ENCODE data around the gene CCM2L.

CCM2L gene

DNA sequence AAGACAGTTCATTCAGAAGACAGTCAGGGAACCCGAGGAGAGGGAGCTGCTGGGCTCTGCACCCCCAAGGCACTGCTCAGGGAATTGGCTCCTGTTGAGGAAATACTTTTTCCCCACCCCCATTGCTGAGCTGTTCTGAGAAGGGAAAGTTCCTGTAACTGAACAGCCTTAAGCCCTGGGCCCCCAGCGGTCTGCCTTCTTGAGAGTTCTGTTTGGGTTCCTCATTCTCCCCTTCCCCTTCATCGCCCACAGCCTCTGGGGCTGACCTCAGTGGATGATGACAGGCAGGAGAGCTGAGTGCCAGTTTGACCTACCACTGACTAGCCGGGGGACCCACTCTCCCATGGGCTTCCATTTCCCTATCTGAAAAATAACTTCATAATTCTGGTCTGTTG lies 52.5 kb downstream of the CCM2L start:
- no peak for DNase-seq

DNA sequence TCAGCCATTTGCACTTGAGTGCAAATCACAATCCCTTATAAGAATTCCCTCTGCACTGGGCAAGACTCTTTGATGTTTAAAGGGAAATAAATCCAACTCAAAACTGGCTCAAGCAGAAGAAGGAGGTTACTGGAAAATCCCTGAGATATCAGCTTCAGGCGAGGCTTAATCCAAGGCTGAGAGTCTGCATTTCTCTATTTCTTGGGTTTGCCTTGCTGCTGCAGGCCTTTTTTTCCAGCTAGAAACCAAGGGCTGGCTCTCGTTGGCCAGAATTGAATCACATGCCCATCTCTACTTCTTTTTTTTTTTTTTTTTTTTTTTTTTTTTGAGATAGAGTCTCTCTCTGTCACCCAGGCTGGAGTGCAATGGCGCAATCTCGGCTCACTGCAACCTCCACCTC lies 53.5 kb downstream of the CCM2L start:
- DNase-seq, result no peak

DNA sequence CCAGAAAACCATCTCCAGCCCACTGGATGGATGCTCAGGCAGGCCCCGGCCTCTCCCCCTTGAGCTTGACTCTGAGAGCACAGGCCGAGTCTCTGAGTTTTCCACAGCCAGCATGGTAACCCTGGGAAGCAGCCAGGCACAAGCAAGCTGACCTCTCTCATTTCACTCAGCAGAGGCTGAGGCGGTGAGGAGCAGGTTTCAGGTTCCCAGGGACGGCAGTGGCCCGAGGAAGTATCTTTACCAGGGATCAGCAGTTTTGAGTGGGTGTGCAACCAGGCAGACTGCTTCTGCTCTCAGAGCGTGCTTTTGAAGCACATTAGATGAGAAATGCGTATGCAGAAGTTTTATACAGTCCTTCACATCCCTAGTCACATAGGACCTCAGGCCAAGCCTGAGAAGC lies 54.4 kb downstream of the CCM2L start:
- no peak for DNase-seq

- peak; percentile 94 for DNase-seq
These were observed 57.1 kb downstream of the CCM2L start for GRCh38 chr20:32067234-32067821.

DNA sequence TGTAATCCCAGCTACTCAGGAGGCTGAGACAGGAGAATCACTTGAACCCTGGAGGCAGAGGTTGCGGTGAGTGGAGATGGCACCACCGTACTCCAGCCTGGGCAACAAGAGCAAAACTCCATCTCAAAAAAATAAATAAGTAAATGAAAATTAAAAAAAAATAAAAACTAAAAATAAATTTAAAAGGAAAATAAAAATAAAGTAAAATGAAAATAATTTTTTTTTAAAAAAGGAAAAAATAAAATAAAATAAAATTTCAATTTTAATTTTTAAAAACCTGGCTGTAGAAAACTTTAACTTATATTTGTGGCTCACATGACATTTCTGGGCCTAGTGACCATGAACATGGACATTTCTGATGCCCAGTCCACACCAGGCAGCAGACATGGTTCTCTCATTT lies 57.9 kb downstream of the CCM2L start:
- DNase-seq, result no peak

GRCh38 chr20:32069711-32070110 lies 59.5 kb downstream of the CCM2L start:
- no peak for DNase-seq

GRCh38 chr20:32070282-32070681 lies 60.0 kb downstream of the CCM2L start:
- DNase-seq, result no peak

DNA sequence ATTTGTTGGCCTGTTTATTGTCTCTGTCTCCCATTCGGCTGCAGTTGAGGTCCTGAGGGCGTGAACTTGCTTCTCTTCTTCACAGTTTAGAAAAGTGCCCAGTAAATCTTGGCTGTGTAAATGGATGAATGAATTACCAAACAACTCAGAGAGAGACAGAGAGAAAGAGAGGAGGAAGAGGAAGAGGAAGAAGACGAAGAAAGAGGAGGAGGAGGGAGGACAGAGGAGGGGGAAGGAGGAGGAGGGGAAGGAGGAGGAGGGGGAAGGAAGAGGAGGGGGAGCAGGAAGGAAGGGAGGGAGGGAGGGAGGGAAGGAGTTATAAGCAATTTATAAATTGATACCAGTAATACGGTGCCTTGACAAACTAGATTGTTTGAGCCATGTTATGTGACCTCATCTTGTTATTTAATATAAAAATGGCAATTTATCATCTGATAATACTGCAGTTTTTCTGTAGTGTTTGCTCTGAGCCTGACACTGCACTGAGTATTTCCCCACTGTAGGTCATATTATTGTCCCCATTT lies 60.5 kb downstream of the CCM2L start:
- no peak for DNase-seq

DNA sequence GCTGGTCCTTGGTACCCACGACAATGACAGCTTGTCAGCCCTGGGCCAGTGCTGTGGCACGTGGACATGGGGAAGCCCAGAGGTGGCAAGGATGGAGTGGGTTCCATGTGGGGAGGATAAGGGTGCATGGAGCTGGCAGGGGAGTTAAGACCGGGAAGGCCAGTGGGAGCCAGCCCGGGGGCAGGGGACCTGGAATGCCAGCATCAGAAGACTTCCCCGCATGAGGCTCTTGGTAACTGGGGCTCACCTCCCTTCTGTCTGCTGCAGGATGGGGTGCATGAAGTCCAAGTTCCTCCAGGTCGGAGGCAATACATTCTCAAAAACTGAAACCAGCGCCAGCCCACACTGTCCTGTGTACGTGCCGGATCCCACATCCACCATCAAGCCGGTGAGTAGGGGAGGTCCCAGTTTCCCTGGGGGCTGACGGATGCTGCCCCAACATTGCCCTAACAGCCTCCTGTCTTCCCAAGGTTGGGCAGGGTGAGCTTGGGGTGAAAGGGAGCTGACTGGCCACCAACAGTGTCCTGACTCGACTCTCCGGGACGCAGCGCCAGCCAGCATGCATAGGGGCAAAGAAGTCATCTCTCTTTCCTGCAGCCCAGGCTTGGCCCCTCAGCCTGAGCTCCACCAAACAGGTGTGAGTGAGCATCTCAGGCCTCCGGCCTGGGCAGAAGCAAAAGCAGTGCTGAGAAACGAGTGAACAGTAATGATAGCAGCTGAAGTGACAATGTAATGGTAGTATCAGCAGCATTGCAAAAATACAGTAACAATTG lies 61.3 kb downstream of the CCM2L start:
- no peak for DNase-seq

GRCh38 chr20:32072168-32072750 lies 62.0 kb downstream of the CCM2L start:
- DNase-seq, result peak in 1 of 2 experiments; percentile 31

DNA sequence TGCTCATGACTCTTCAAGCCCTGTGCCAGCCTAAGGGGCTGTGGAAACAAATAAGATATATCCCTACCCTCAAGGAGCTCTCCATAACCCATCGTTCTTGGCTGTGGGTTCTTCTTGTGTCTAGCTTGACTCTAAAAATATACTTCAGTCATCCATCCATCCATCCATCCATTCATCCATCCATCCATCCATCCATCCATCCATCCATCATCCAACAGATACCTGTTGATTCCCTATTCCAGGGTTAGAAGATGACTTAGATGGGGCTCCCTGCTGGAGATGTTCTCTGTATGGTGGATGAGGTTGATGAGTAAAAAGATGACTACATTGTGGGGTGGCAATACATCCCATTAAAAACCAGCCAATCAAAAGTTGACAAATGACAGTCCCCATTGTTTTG lies 65.3 kb downstream of the CCM2L start:
- DNase-seq, result no peak

DNA sequence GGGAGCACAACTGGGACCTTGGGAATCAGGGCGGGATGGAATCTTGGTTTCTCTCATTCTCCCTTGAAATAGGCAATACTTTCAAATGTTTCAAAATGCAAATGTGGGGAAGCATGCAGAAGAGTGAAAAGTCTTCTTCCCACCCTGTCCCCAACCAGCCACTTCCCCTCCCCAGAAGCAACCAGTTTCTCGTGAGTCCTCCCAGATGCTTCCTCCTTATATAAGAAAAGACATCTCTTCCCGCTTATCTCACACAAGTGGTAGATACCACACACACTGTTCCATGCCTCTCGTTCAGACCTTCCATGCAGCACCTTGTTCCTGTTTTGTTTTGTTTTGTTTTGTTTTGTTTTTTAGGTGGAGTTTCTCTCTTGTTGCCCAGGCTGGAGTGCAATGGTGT lies 67.0 kb downstream of the CCM2L start:
- no peak for DNase-seq

DNA sequence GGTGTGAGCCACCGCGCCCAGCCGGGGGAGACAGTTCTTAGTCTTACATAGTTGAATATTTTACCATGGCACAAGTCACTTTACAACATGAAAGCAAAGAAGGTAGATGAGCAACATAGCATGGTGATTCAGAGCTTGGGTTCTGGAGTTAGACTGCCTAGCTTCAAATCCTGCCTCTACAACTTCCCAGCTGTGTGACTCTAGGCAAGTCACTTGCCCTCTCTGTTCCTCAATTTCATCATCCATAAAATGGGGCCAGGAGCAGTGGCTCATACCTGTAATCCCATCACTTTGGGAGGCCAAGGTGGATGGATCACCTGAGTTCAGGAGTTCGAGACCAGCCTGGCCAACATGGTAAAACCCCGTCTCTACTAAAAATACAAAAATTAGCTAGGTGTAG lies 68.1 kb downstream of the CCM2L start:
- DNase-seq, result no peak

DNA sequence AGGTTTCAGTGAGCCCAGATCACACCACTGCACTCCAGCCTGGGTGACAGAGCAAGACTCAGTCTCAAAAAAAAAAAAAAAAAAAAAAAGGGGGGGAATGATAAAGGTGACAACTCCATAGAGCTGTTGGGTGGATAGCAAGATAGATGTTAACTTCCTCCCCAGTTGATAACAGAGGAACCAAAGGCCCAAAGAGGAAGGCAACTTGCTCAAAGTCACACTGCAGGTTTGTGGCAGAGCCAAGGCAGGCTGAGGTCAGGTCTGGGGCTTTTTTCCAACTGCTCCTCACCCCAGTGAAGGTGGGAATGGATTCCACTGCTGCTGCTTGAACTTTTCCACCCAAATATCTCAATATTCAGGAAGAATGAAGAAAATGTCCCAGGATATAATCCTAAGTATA lies 68.6 kb downstream of the CCM2L start:
- DNase-seq, result no peak

DNA sequence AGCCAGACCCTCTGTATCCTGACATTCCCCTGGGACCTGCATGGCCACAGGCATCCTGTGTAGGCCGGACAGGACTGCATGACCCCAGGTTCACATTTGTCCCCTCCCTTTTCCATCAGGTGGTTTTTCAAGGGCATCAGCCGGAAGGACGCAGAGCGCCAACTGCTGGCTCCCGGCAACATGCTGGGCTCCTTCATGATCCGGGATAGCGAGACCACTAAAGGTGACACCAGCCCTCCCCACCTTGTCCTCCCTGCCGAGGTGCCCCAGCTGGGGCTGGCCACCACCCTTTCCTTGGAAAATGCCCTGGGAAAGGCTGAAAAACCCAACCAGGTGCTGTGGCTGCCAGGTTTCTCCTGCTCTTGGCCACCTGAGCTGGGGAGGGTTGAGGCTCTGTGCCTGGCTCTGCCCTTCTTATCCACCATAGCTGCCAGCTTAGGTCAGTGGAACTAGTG lies 69.4 kb downstream of the CCM2L start:
- no peak for DNase-seq

GRCh38 chr20:32080783-32081182 lies 70.5 kb downstream of the CCM2L start:
- no peak for DNase-seq
